Measurements from ENCODE around the gene ZNF827. TPM values are rescaled to one million over a fixed set of nuclear protein-coding genes. Genes with fewer than 3 reads are reported as not detected.
A peak's percentile ranks its signal among the peaks of the same experiment; 100 is the strongest.

ZNF827 gene
- total RNA-seq, 4 donors from 2014 or later, result 3.0 to 11.0 (median 8.8) TPM

- H3K4me1 ChIP-seq, result peaks cover 56% of the 10 kb centered on the region
- peak overlapping the region; percentile 97 for H3K27ac ChIP-seq
- peak overlapping the region; percentile 61 for H3K4me3 ChIP-seq
- H3K9me3 ChIP-seq, result no peaks in the 10 kb centered on the region
- DNase-seq (ENCODE audit: low spot score in 2 of 2), result no peak
- WGBS, result 59% methylated on average over 7 of the region's 7 CpGs
- H3K36me3 ChIP-seq, result no peaks in the 10 kb centered on the region
- no peaks in the 10 kb centered on the region for H3K27me3 ChIP-seq
- TF ChIP-seq POLR2A (IDR thresholded peaks at IDR 0.05) (no peak), CTCF (IDR thresholded peaks at IDR 0.05) (no peak), POLR2AphosphoS5 (IDR thresholded peaks at IDR 0.05) (no peak), EP300 (IDR thresholded peaks at IDR 0.05) (no peak)
Measured at GRCh38 chr4:145734031-145734430, 204.6 kb downstream of the ZNF827 start.

- Histone ChIP-seq H3K4me1 (peaks cover 56% of the 10 kb centered on the region), H3K4me3 (peak overlapping the region; percentile 61), H3K27me3 (no peaks in the 10 kb centered on the region), H3K9me3 (no peaks in the 10 kb centered on the region), H3K36me3 (no peaks in the 10 kb centered on the region), H3K27ac (peak overlapping the region; percentile 97)
- TF ChIP-seq CTCF (IDR thresholded peaks at IDR 0.05) (no peak), EP300 (IDR thresholded peaks at IDR 0.05) (no peak), POLR2A (IDR thresholded peaks at IDR 0.05) (peak; percentile 13 to 63), POLR2AphosphoS5 (IDR thresholded peaks at IDR 0.05) (peak in 1 of 3 donors; percentile 52)
- WGBS, result 3% methylated on average over 22 of the region's 81 CpGs
- peak; percentile 92 to 95 for DNase-seq (ENCODE audit: low spot score in 2 of 2)
Measured at GRCh38 chr4:145732895-145733880, 205.4 kb downstream of the ZNF827 start.

- Histone ChIP-seq H3K4me1 (peaks cover 56% of the 10 kb centered on the region), H3K4me3 (peak overlapping the region; percentile 61), H3K27ac (peak overlapping the region; percentile 97), H3K9me3 (no peaks in the 10 kb centered on the region), H3K36me3 (no peaks in the 10 kb centered on the region), H3K27me3 (no peaks in the 10 kb centered on the region)
- no peak for DNase-seq (ENCODE audit: low spot score in 2 of 2)
- WGBS, result 60% methylated on average over 13 of the region's 14 CpGs
- TF ChIP-seq POLR2A (IDR thresholded peaks at IDR 0.05) (no peak), EP300 (IDR thresholded peaks at IDR 0.05) (no peak), POLR2AphosphoS5 (IDR thresholded peaks at IDR 0.05) (no peak), CTCF (IDR thresholded peaks at IDR 0.05) (no peak)
Measured at GRCh38 chr4:145732001-145732815, 206.4 kb downstream of the ZNF827 start.

- Histone ChIP-seq H3K36me3 (no peaks in the 10 kb centered on the region), H3K27me3 (no peaks in the 10 kb centered on the region), H3K4me3 (no peak overlapping the region), H3K27ac (no peak overlapping the region), H3K4me1 (peaks cover 46% of the 10 kb centered on the region), H3K9me3 (no peaks in the 10 kb centered on the region)
- DNase-seq (ENCODE audit: low spot score in 2 of 2), result no peak
- 21% methylated on average over 1 of the region's 1 CpG for WGBS
- TF ChIP-seq EP300 (IDR thresholded peaks at IDR 0.05), result no peak
- no peak for TF ChIP-seq POLR2A (IDR thresholded peaks at IDR 0.05)
- TF ChIP-seq CTCF (IDR thresholded peaks at IDR 0.05), result no peak
- TF ChIP-seq POLR2AphosphoS5 (IDR thresholded peaks at IDR 0.05), result no peak
Measured at GRCh38 chr4:145731028-145731427, 207.6 kb downstream of the ZNF827 start.
